ENCODE data around the gene GAL3ST1.
"Not testable (repeated sequence)": the region's sequence is repeated elsewhere in the genome, so short reads cannot be mapped to it uniquely, and the experiment has no call there.

Gene GAL3ST1

GRCh38 chr22:30564045-30564760 is 10.3 kb downstream of the GAL3ST1 start:
- DNase-seq = no peak

GRCh38 chr22:30562366-30562765 is 12.1 kb downstream of the GAL3ST1 start:
- no peak for DNase-seq

GRCh38 chr22:30561402-30562189 is 12.9 kb downstream of the GAL3ST1 start:
- no peak for DNase-seq

- not testable (repeated sequence) for DNase-seq
Observed at GRCh38 chr22:30560643-30561202, 13.7 kb downstream of the GAL3ST1 start.

GRCh38 chr22:30559889-30560288 is 14.6 kb downstream of the GAL3ST1 start:
- no peak for DNase-seq

GRCh38 chr22:30557243-30557642 is 17.2 kb downstream of the GAL3ST1 start:
- no peak for DNase-seq

- no peak for DNase-seq
Observed at GRCh38 chr22:30556388-30556787, 18.1 kb downstream of the GAL3ST1 start.

- DNase-seq = no peak
Observed at GRCh38 chr22:30555282-30556210, 18.9 kb downstream of the GAL3ST1 start.

GRCh38 chr22:30553971-30554370 is 20.5 kb downstream of the GAL3ST1 start:
- DNase-seq = no peak

GRCh38 chr22:30552719-30553118 is 21.7 kb downstream of the GAL3ST1 start:
- no peak for DNase-seq

- DNase-seq = not testable (repeated sequence)
Observed at GRCh38 chr22:30551813-30552212, 22.7 kb downstream of the GAL3ST1 start.

GRCh38 chr22:30547188-30547587 is 27.3 kb downstream of the GAL3ST1 start:
- DNase-seq = no peak

- no peak for DNase-seq
Observed at GRCh38 chr22:30546616-30547015, 27.8 kb downstream of the GAL3ST1 start, which contains the start of gene SEC14L6. Gene SEC14L6 (minus strand): TSS chr22:30546741. CDS start chr22:30546682, 59 bp downstream.

- DNase-seq = no peak
Observed at GRCh38 chr22:30542811-30543188, 31.7 kb downstream of the GAL3ST1 start.

- no peak for DNase-seq
Observed at GRCh38 chr22:30541961-30542810, 32.3 kb downstream of the GAL3ST1 start.

- DNase-seq = not testable (repeated sequence)
Observed at GRCh38 chr22:30541511-30541910, 33.0 kb downstream of the GAL3ST1 start.

GRCh38 chr22:30539368-30539767 is 35.1 kb downstream of the GAL3ST1 start:
- no peak for DNase-seq

- no peak for DNase-seq
Observed at GRCh38 chr22:30538280-30538679, 36.2 kb downstream of the GAL3ST1 start.

- DNase-seq = no peak
Observed at GRCh38 chr22:30537083-30537731, 37.3 kb downstream of the GAL3ST1 start.

GRCh38 chr22:30535182-30535581 is 39.3 kb downstream of the GAL3ST1 start:
- DNase-seq = no peak

All from NCI-H2227 treated with DMSO at 0.1 percent for 48 hours (cell line).